ENCODE measurements around the gene ZNF550. TPM values are rescaled to one million over a fixed set of nuclear protein-coding genes. Genes with fewer than 3 reads are reported as not detected.
"Not testable (repeated sequence)": the region's sequence is repeated elsewhere in the genome, so short reads cannot be mapped to it uniquely, and the experiment has no call there.

ZNF550 gene
- total and polyA plus RNA-seq, 9 of the 15 experiments (the other 6 are each of a cell fraction or from before 2014, with no cell fraction given), result 1.6 to 11.8 (median 4.3) TPM

DNA sequence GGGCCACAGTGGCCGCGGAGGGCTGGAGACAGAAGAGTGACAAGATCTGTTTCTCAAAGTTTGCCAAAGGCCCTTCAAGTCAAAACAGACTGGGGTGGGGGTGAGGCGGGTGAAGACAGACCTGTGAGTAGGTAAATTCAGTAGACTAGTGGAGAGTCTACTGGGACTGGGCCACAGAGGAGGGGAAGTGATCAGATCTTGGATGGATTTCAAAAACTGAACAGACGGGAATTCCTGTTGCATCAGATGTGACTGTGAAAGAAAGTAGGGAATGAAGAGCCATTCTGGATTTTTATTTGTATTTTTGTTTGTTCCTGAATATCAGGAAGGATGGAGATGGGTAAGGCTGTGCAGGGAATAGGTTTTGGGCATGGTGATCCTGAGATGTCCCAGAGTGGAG is 59.3 kb downstream of the ZNF550 start:
- BruUV-seq (replicated peaks); in situ Hi-C loops (cut with MboI); H3K4me2 ChIP-seq (ENCODE audit: insufficient read depth, low read length); CTCF ChIA-PET (ENCODE audit: low intra/inter-chr PET ratio); H3K4me1 ChIP-seq (replicated peaks in 1 of 2; ENCODE audit: control insufficient read depth in 2 of 2, insufficient read depth in 2 of 2, low read length in 2 of 2); POLR2A ChIA-PET; H2AFZ ChIP-seq (ENCODE audit: low read depth, low read length); H3K9me3 ChIP-seq (replicated peaks; ENCODE audit: control insufficient read depth, insufficient read depth, low read depth, low read length); H3K27ac ChIP-seq (ENCODE audit: extremely low read depth, low read depth, low read length); H4K20me1 ChIP-seq (replicated peaks; ENCODE audit: control insufficient read depth, insufficient read depth, low read length); H3K27me3 ChIP-seq (ENCODE audit: control insufficient read depth in 2 of 2, insufficient read depth in 2 of 2, low read length in 2 of 2); H3K36me3 ChIP-seq (ENCODE audit: control insufficient read depth, insufficient read depth, low read length); H3K9ac ChIP-seq (ENCODE audit: insufficient read depth in 1 of 2, low read depth in 2 of 2, low read length in 2 of 2); intact Hi-C loops (cut with micrococcal nuclease); DNase-seq (ENCODE audit: extremely low read depth in 1 of 4, low spot score in 3 of 4); ATAC-seq; FAIRE-seq; H3K79me2 ChIP-seq (ENCODE audit: control insufficient read depth, insufficient read depth, low read length); H3K4me3 ChIP-seq; H3K9me1 ChIP-seq (ENCODE audit: control insufficient read depth, insufficient read depth, low read length): not testable (repeated sequence)
- WGBS (ENCODE audit: insufficient coverage, low coverage, missing lambda C conversion rate), result 0% methylated on average over 1 of the region's 4 CpGs

DNA sequence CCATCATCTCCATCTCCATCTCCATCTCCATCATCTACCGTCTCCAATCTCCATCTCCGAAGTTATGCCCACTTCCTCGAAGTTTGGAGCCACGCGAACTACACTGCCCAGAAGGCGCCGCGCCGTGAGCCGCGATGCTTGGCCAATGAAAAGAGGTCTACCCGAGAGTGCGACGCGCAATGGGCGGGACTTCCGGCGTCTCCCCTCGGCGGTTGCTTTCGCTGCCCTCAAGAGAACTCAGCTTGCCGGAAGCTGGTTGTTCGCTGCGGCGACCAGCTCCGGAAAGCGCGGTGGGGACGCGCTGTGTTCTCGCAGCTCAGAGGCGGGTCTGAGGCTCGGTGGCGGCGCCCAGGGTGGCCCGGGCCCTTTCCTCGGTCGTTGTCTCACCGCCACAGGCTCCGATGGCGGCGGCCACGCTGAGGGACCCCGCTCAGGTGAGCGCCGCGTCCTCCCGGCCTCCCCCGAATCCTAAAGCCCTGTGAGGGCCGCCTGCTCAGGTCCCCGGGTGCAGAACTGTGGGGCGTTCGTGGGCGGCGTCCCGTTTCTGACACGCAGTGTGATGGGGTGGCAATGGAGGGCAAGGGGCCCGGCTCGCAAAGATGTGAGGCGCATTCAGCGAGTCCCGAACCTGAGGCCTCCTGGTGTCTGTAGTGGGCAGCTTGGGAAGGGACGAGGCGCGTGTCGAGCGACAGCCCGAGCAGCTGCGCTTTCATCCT is 59.8 kb downstream of the ZNF550 start, which contains the start of gene ZNF773:
TSS of gene ZNF773 (plus strand) at position 259 of the 716 bp plus-strand sequence. CDS start at position 402, 143 bp downstream.
- FAIRE-seq; H3K9ac ChIP-seq (ENCODE audit: insufficient read depth in 1 of 2, low read depth in 2 of 2, low read length in 2 of 2); H3K4me2 ChIP-seq (ENCODE audit: insufficient read depth, low read length); H3K4me3 ChIP-seq; POLR2A ChIA-PET; H4K20me1 ChIP-seq (replicated peaks; ENCODE audit: control insufficient read depth, insufficient read depth, low read length); H3K79me2 ChIP-seq (ENCODE audit: control insufficient read depth, insufficient read depth, low read length); H3K27me3 ChIP-seq (ENCODE audit: control insufficient read depth in 2 of 2, insufficient read depth in 2 of 2, low read length in 2 of 2); CTCF ChIA-PET (ENCODE audit: low intra/inter-chr PET ratio); in situ Hi-C loops (cut with MboI); BruUV-seq (replicated peaks); ATAC-seq; H2AFZ ChIP-seq (ENCODE audit: low read depth, low read length); H3K4me1 ChIP-seq (replicated peaks in 1 of 2; ENCODE audit: control insufficient read depth in 2 of 2, insufficient read depth in 2 of 2, low read length in 2 of 2); DNase-seq (ENCODE audit: extremely low read depth in 1 of 4, low spot score in 3 of 4); H3K9me1 ChIP-seq (ENCODE audit: control insufficient read depth, insufficient read depth, low read length); intact Hi-C loops (cut with micrococcal nuclease); H3K27ac ChIP-seq (ENCODE audit: extremely low read depth, low read depth, low read length); H3K36me3 ChIP-seq (ENCODE audit: control insufficient read depth, insufficient read depth, low read length); H3K9me3 ChIP-seq (replicated peaks; ENCODE audit: control insufficient read depth, insufficient read depth, low read depth, low read length): not testable (repeated sequence)
- TF ChIP-seq GABPA (tag; conservative IDR thresholded peaks at IDR 0.05; ENCODE audit: low read depth) (peak; percentile 86), KDM1A (IDR thresholded peaks at IDR 0.05) (peak in 1 of 2 experiments; percentile 68; a peak in 1 of 4 replicates)
- WGBS (ENCODE audit: insufficient coverage, low coverage, missing lambda C conversion rate), result 34% methylated on average over 30 of the region's 69 CpGs

Data from K562 (cell line).